Keratinocyte (primary cell): ENCODE results near the gene SBNO2.

ENCODE experiments used
- CTCF ChIP-seq, 3 experiments: IDR thresholded peaks in 1 of 3; conservative IDR thresholded peaks in 1 of 3; optimal IDR thresholded peaks in 1 of 3; 2 replicates in 2 of 3; 3 replicates in 1 of 3; pipeline versions ENCODE3 to v1.5.1; 2011; ENCODE audit warnings: low read length in 3 of 3, mild to moderate bottlenecking in 3 of 3, moderate library complexity in 2 of 3, control low read depth in 1 of 3, inconsistent platforms in 1 of 3; ENCODE audit not compliant: insufficient read depth in 2 of 3; ENCODE audit errors: extremely low read depth in 1 of 3
- EZH2 ChIP-seq: IDR thresholded peaks from one replicate; pipeline ENCODE4 v1.6.1; 2012; ENCODE audit warnings: inconsistent platforms, mild to moderate bottlenecking, low read length, moderate library complexity

GRCh38 chr19:1094978-1095701, 78.9 kb downstream of the SBNO2 start, which contains the start of gene POLR2E:
- no peak for TF ChIP-seq CTCF (optimal IDR thresholded peaks at IDR 0.05 in 1 of 3, IDR thresholded peaks at IDR 0.05 in 1 of 3, conservative IDR thresholded peaks at IDR 0.05 in 1 of 3; ENCODE audit: extremely low read depth in 1 of 3, insufficient read depth in 2 of 3, low read length in 3 of 3)
- no peak for TF ChIP-seq EZH2
